Neural cell (in vitro differentiated cells): ENCODE measurements around the gene AMZ1. TPM values are rescaled to one million over a fixed set of nuclear protein-coding genes. Genes with fewer than 3 reads are reported as not detected.
"Not testable (repeated sequence)": the region's sequence is repeated elsewhere in the genome, so short reads cannot be mapped to it uniquely, and the experiment has no call there.

Experiments used
- H2AFZ ChIP-seq: fragments of 200-600, 300-800 bp; sonication (generic), shearing (Covaris generic); 2 replicates; pipeline ENCODE4 v1.6.0; 2014; ENCODE audit warnings: low read depth, mild to moderate bottlenecking, antibody characterized with exemption, low read length, moderate library complexity
- H3F3A ChIP-seq: fragments of 200-600 bp; shearing (Covaris generic); 2 replicates; pipeline ENCODE4 v1.6.1; 2016; ENCODE audit warnings: mild to moderate bottlenecking, moderate library complexity, mixed read lengths, antibody characterized with exemption, low read length; ENCODE audit not compliant: insufficient read depth, poor library complexity, severe bottlenecking
- H3K27ac ChIP-seq: fragments of 200-600, 300-800 bp; sonication (generic), shearing (Covaris generic); 2 replicates; pipeline ENCODE4 v1.5.1; 2014; ENCODE audit warnings: mild to moderate bottlenecking, low read length, moderate library complexity
- H3K27me3 ChIP-seq: fragments of 300-800, 200-600 bp; sonication (generic), shearing (Covaris generic); 2 replicates; pipeline ENCODE4 v1.6.0; 2014; ENCODE audit warnings: mild to moderate bottlenecking, low read depth, low read length, moderate library complexity; ENCODE audit not compliant: insufficient read depth
- H3K36me3 ChIP-seq: fragments of 300-800, 200-600 bp; sonication (generic), shearing (Covaris generic); 2 replicates; pipeline ENCODE4 v1.5.1; 2014; ENCODE audit warnings: mild to moderate bottlenecking, antibody characterized with exemption, low read length, moderate library complexity; ENCODE audit not compliant: insufficient read depth
- H3K4me2 ChIP-seq: fragments of 300-800, 200-600 bp; sonication (generic), shearing (Covaris generic); 2 replicates; pipeline ENCODE4 v1.6.0; 2014; ENCODE audit warnings: mild to moderate bottlenecking, low read length
- H3K4me3 ChIP-seq: fragments of 300-800, 200-600 bp; sonication (generic), shearing (Covaris generic); 2 replicates; pipeline ENCODE4 v1.5.1; 2014; ENCODE audit warnings: mild to moderate bottlenecking, low read length, moderate library complexity
- H3K79me2 ChIP-seq: fragments of 200-600 bp; shearing (Covaris generic); replicated peaks from 2 replicates; pipeline ENCODE4 v1.6.0; 2014; ENCODE audit warnings: mild to moderate bottlenecking, low read length, moderate library complexity; ENCODE audit not compliant: insufficient read depth
- H3K9ac ChIP-seq: fragments of 300-800, 200-600 bp; sonication (generic), shearing (Covaris generic); 2 replicates; pipeline ENCODE4 v1.6.1; 2016; ENCODE audit warnings: mild to moderate bottlenecking, low read length, mixed read lengths
- H3K9me2 ChIP-seq: fragments of 200-600 bp; shearing (Covaris generic); 2 replicates; pipeline ENCODE4 v1.6.1; 2016; ENCODE audit warnings: mild to moderate bottlenecking, low read length, mixed read lengths; ENCODE audit not compliant: insufficient read depth
- H3K9me3 ChIP-seq: fragments of 200-600, 300-800 bp; sonication (generic), shearing (Covaris generic); 2 replicates; pipeline ENCODE4 v1.6.1; 2016; ENCODE audit warnings: mild to moderate bottlenecking, mixed run types, low read length, moderate library complexity, mixed read lengths
- H4K20me1 ChIP-seq: fragments of 200-600 bp; shearing (Covaris generic); 2 replicates; pipeline ENCODE4 v1.6.1; 2016; ENCODE audit warnings: mild to moderate bottlenecking, mixed run types; ENCODE audit not compliant: insufficient read depth
- EP300 ChIP-seq: fragments of 450-650 bp; conservative IDR thresholded peaks from 2 replicates; pipeline ENCODE4 v1.6.1; 2014; ENCODE audit warnings: antibody characterized with exemption, mild to moderate bottlenecking, moderate library complexity; ENCODE audit not compliant: poor library complexity, severe bottlenecking
- EZH2 ChIP-seq: fragments of 200-600, 300-800 bp; shearing (Covaris generic), sonication (generic); IDR thresholded peaks from 2 replicates; pipeline ENCODE4 v1.6.1; 2014; ENCODE audit warnings: antibody characterized with exemption, low read length, borderline replicate concordance, mild to moderate bottlenecking; ENCODE audit not compliant: insufficient read depth, poor library complexity, severe bottlenecking
- MXI1 ChIP-seq: fragments of 450-650 bp; conservative IDR thresholded peaks from 2 replicates; pipeline ENCODE4 v1.6.1; 2014; ENCODE audit warnings: antibody characterized with exemption, mild to moderate bottlenecking; ENCODE audit not compliant: poor library complexity, severe bottlenecking
- POLR2AphosphoS5 ChIP-seq: IDR thresholded peaks from 2 replicates; pipeline ENCODE4 v1.6.1; 2012
- RAD21 ChIP-seq: fragments of 450-650 bp; conservative IDR thresholded peaks from 2 replicates; pipeline ENCODE4 v1.6.1; 2014; ENCODE audit warnings: antibody characterized with exemption, mild to moderate bottlenecking, moderate library complexity
- SMC3 ChIP-seq: fragments of 450-650 bp; conservative IDR thresholded peaks from 2 replicates; pipeline ENCODE4 v1.6.1; 2014; ENCODE audit warnings: antibody characterized with exemption, mild to moderate bottlenecking, moderate library complexity; ENCODE audit not compliant: poor library complexity
- TAF1 ChIP-seq: IDR thresholded peaks from 2 replicates; pipeline ENCODE4 v1.6.1; 2012; ENCODE audit warnings: low read depth
- polyA plus RNA-seq: library from polyadenylated mRNA; depleted of rRNA; stranded (reverse); fragments of >200 nt; gene quantifications from 2 replicates; pipeline ENCODE4 v1.2.3, GENCODE V29; 2014
- TF ChIP-seq, protein P1 (sequence below): IDR thresholded peaks from 2 replicates; pipeline ENCODE4 v1.6.1; 2012; ENCODE audit warnings: borderline replicate concordance
- TF ChIP-seq, protein P2 (sequence below): fragments of 450-650 bp; IDR thresholded peaks from 2 replicates; pipeline ENCODE4 v1.5.1; 2014; ENCODE audit warnings: antibody characterized with exemption, mild to moderate bottlenecking, moderate library complexity; ENCODE audit not compliant: poor library complexity, severe bottlenecking

Gene AMZ1
- polyA plus RNA-seq, 1 donor from 2014 or later = not detected

DNA sequence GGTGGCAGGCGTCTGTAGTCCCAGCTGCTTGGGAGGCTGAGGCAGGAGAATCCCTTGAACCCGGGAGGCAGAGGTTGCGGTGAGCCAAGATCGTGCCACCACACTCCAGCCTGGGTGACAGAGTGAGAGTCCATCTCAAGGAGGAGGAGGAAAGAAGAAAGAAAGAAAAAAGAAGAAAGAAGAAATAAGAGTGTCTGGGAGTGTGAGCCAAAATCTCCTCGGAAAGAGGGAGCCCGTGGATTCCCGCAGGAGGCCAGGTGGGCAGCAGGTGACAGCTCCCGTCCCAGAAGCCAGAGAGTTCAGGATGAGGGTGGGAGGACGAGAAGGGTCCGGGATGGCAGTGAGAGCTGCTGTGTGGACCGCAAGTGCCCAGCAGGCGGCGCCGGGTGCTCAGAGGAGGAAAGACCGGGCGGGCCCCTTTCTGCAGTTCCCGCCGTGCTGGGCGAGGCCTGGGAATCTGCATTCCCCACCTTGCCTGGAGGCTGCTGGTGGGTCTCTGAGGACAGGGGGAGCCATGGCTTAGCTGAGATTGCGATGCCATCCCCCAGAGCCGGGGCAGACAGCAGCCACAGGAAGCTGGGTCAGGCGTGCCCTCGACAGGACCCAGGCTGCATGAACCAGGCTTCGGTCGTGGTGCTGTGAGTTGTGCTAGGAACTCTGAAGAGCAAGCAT lies 17.1 kb upstream of the AMZ1 start:
- TF ChIP-seq RAD21 (peak; percentile 70), POLR2AphosphoS5 (no peak), SMC3 (peak; percentile 73)
- TF ChIP-seq, protein P1, sequence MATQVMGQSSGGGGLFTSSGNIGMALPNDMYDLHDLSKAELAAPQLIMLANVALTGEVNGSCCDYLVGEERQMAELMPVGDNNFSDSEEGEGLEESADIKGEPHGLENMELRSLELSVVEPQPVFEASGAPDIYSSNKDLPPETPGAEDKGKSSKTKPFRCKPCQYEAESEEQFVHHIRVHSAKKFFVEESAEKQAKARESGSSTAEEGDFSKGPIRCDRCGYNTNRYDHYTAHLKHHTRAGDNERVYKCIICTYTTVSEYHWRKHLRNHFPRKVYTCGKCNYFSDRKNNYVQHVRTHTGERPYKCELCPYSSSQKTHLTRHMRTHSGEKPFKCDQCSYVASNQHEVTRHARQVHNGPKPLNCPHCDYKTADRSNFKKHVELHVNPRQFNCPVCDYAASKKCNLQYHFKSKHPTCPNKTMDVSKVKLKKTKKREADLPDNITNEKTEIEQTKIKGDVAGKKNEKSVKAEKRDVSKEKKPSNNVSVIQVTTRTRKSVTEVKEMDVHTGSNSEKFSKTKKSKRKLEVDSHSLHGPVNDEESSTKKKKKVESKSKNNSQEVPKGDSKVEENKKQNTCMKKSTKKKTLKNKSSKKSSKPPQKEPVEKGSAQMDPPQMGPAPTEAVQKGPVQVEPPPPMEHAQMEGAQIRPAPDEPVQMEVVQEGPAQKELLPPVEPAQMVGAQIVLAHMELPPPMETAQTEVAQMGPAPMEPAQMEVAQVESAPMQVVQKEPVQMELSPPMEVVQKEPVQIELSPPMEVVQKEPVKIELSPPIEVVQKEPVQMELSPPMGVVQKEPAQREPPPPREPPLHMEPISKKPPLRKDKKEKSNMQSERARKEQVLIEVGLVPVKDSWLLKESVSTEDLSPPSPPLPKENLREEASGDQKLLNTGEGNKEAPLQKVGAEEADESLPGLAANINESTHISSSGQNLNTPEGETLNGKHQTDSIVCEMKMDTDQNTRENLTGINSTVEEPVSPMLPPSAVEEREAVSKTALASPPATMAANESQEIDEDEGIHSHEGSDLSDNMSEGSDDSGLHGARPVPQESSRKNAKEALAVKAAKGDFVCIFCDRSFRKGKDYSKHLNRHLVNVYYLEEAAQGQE = no peak
- TF ChIP-seq, protein P2, sequence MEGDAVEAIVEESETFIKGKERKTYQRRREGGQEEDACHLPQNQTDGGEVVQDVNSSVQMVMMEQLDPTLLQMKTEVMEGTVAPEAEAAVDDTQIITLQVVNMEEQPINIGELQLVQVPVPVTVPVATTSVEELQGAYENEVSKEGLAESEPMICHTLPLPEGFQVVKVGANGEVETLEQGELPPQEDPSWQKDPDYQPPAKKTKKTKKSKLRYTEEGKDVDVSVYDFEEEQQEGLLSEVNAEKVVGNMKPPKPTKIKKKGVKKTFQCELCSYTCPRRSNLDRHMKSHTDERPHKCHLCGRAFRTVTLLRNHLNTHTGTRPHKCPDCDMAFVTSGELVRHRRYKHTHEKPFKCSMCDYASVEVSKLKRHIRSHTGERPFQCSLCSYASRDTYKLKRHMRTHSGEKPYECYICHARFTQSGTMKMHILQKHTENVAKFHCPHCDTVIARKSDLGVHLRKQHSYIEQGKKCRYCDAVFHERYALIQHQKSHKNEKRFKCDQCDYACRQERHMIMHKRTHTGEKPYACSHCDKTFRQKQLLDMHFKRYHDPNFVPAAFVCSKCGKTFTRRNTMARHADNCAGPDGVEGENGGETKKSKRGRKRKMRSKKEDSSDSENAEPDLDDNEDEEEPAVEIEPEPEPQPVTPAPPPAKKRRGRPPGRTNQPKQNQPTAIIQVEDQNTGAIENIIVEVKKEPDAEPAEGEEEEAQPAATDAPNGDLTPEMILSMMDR = peak; percentile 70

DNA sequence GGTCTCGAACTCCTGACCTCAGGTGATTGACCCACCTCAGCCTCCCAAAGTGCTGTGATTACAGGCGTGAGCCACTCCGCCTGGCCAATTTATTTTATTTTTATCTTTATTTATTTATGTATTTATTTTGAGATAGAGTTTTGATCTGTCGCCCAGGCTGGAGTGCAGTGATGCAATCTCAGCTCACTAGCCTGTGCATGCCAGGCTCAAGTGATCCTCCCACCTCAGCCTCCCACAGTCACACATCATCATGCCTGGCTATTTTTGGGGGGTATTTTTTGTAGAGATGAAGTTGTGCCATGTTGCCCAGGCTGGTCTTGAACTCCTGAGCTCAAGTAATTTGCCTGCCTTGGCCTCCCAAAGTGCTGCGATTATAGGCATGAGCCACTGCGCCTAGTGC lies 14.8 kb upstream of the AMZ1 start:
- not testable (repeated sequence) for H3K9ac ChIP-seq, H3K4me2 ChIP-seq, H3K4me3 ChIP-seq, H3F3A ChIP-seq, H3K27ac ChIP-seq, H3K79me2 ChIP-seq, H3K9me2 ChIP-seq, H3K9me3 ChIP-seq, H3K27me3 ChIP-seq, H3K36me3 ChIP-seq, H4K20me1 ChIP-seq, H2AFZ ChIP-seq

More for the DNA sequence above, 17.1 kb upstream of the AMZ1 start:
- no peak overlapping the region for H2AFZ ChIP-seq
- H3K27ac ChIP-seq = no peak overlapping the region
- H3K4me3 ChIP-seq = no peak overlapping the region
- H3K79me2 ChIP-seq = no peaks in the 10 kb centered on the region
- H3K9me3 ChIP-seq = no peaks in the 10 kb centered on the region
- no peak overlapping the region for H3K9ac ChIP-seq
- H3K27me3 ChIP-seq = no peaks in the 10 kb centered on the region
- no peaks in the 10 kb centered on the region for H3F3A ChIP-seq
- H4K20me1 ChIP-seq = no peaks in the 10 kb centered on the region
- H3K4me2 ChIP-seq = no peak overlapping the region
- no peaks in the 10 kb centered on the region for H3K36me3 ChIP-seq
- H3K9me2 ChIP-seq = no peaks in the 10 kb centered on the region

DNA sequence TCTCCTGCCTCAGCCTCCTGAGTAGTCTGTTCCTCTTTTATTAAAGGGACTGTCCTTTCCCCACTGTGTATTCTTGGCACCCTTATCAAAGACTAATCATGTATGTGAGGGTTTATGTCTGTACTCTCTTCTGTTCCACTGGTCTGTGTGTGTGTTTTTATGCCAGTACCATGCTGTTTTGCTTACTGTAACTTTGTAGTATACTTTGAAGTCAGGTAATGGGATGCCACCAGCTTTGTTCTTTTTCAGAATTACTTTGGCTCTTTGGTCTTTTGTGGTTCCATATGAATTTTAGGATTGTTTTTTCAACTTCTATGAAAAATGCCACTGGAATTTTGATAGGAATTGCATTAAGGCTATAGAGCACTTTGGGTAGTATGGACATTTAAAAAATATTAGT lies 14.1 kb upstream of the AMZ1 start:
- no peak overlapping the region for H3K27ac ChIP-seq
- TF ChIP-seq TAF1 = no peak
- TF ChIP-seq SMC3 = no peak
- TF ChIP-seq, protein P2 = no peak
- TF ChIP-seq POLR2AphosphoS5 = no peak
- no peak for TF ChIP-seq RAD21
- TF ChIP-seq EZH2 = no peak
- TF ChIP-seq EP300 = no peak
- TF ChIP-seq, protein P1 = no peak
- no peak for TF ChIP-seq MXI1

More for the DNA sequence above, 14.1 kb upstream of the AMZ1 start:
- Histone ChIP-seq H3K4me3 (no peak overlapping the region), H3K9ac (no peak overlapping the region), H3F3A (no peaks in the 10 kb centered on the region), H3K36me3 (no peaks in the 10 kb centered on the region), H3K9me3 (no peaks in the 10 kb centered on the region), H4K20me1 (no peaks in the 10 kb centered on the region), H3K79me2 (no peaks in the 10 kb centered on the region), H3K27me3 (no peaks in the 10 kb centered on the region), H3K4me2 (no peak overlapping the region), H2AFZ (no peak overlapping the region), H3K9me2 (no peaks in the 10 kb centered on the region)
